HL-60 (cell line): ENCODE results near the gene USH2A.

Source experiments
- DNase-seq, 2 experiments: peaks; one replicate each; pipeline ENCODE4 v3.0.0-alpha.2; 2010 to 2020; ENCODE audit warnings: low read depth in 1 of 2, low spot score in 1 of 2
- H3K27ac ChIP-seq: fragments of 250-450 bp; sonication (Bioruptor Pico); replicated peaks from 2 replicates; pipeline ENCODE4 v1.5.1; 2020; ENCODE audit warnings: mild to moderate bottlenecking, moderate library complexity
- H3K27me3 ChIP-seq: fragments of 250-450 bp; sonication (Bioruptor Pico); 2 replicates; pipeline ENCODE4 v1.5.1; 2021; ENCODE audit warnings: mild to moderate bottlenecking, moderate library complexity; ENCODE audit not compliant: insufficient read depth, poor library complexity, severe bottlenecking
- H3K4me3 ChIP-seq: replicated peaks from 2 replicates; pipeline ENCODE4 v1.5.1; 2011; ENCODE audit warnings: mild to moderate bottlenecking, control low read depth, low read length; ENCODE audit not compliant: insufficient read depth
- CTCF ChIP-seq: IDR thresholded peaks from one replicate; pipeline ENCODE4 v1.5.1; 2011; ENCODE audit warnings: low read length, control low read depth, inconsistent platforms; ENCODE audit not compliant: insufficient read depth
- GABPA ChIP-seq: IDR thresholded peaks from 2 replicates; pipeline ENCODE4 v1.6.1; 2012; ENCODE audit warnings: low read depth
- POLR2AphosphoS5 ChIP-seq: IDR thresholded peaks from 2 replicates; pipeline ENCODE4 v1.6.1; 2012; ENCODE audit warnings: low read depth
- REST ChIP-seq: IDR thresholded peaks from 2 replicates; pipeline ENCODE4 v1.6.1; 2012; ENCODE audit warnings: low read depth; ENCODE audit not compliant: insufficient replicate concordance
- SPI1 ChIP-seq: IDR thresholded peaks from 2 replicates; pipeline ENCODE4 v1.6.1; 2012; ENCODE audit warnings: low read depth, mild to moderate bottlenecking, borderline replicate concordance

USH2A gene

GRCh38 chr1:215672482-215672881 lies 750.8 kb downstream of the USH2A start:
- Histone ChIP-seq H3K27me3 (no peaks in the 10 kb centered on the region), H3K27ac (no peak overlapping the region), H3K4me3 (no peak overlapping the region)
- TF ChIP-seq GABPA, result no peak
- TF ChIP-seq CTCF, result no peak
- no peak for TF ChIP-seq SPI1
- TF ChIP-seq REST, result no peak
- no peak for TF ChIP-seq POLR2AphosphoS5
- no peak for DNase-seq

GRCh38 chr1:215669806-215670491 lies 753.3 kb downstream of the USH2A start:
- Histone ChIP-seq H3K27me3 (no peaks in the 10 kb centered on the region), H3K27ac (no peak overlapping the region), H3K4me3 (no peak overlapping the region)
- no peak for DNase-seq
- TF ChIP-seq POLR2AphosphoS5 (no peak), GABPA (no peak), REST (no peak), CTCF (no peak), SPI1 (no peak)

GRCh38 chr1:215667761-215668160 lies 755.5 kb downstream of the USH2A start:
- TF ChIP-seq SPI1 (no peak), REST (no peak), CTCF (no peak)
- Histone ChIP-seq H3K27me3 (no peaks in the 10 kb centered on the region), H3K4me3 (no peak overlapping the region), H3K27ac (no peak overlapping the region)
- no peak for DNase-seq
